T follicular helper cell (primary cell): Measurements from ENCODE around the gene FER.
"Not testable (repeated sequence)": the region's sequence is repeated elsewhere in the genome, so short reads cannot be mapped to it uniquely, and the experiment has no call there.

Source experiments
- DNase-seq: peaks from one replicate; pipeline ENCODE4 v3.0.0-alpha.2; 2020; ENCODE audit warnings: low read depth

FER gene

GRCh38 chr5:108798513-108799265 is 51.0 kb downstream of the FER start:
- DNase-seq, result no peak

DNA sequence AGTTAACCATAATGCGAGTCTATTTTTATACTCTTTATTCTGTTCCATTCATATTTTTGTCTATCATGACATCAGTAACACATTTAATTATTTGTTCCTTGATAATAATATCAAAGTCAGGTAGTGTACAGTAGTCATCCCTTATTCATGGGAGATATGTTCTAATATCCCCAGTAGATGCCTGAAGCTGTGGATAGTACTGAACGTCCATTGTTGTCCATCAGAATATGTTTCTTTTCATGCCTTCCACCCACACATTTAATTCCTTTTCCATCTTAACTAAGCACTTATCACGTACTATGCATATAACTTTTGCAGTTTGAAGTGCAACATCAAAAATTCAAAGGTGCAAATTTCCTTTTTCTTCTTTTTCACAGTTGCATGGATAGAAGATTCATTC is 53.6 kb downstream of the FER start:
- no peak for DNase-seq

- DNase-seq, result no peak
These were observed 54.1 kb downstream of the FER start for GRCh38 chr5:108801776-108802175.

GRCh38 chr5:108810717-108811116 is 63.0 kb downstream of the FER start:
- DNase-seq, result no peak

DNA sequence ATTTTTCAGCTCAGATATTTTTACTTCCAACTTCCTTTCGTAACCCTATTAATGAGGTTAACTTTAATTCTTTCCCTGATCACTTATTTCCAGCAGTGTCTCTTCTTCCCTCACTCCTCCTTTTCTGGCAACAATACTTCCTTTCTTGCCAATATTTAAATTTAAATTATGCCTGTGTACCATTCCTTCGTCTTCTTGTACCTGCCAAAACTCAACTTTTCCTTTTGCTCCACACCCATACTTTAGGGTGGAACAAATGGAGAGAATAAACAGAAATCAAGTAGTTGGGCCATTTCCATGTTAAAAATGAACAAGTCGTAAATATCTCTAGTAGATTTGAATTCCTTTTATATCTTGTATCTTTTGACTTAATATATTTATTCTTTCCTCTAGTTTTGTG is 66.0 kb downstream of the FER start:
- DNase-seq, result no peak

DNA sequence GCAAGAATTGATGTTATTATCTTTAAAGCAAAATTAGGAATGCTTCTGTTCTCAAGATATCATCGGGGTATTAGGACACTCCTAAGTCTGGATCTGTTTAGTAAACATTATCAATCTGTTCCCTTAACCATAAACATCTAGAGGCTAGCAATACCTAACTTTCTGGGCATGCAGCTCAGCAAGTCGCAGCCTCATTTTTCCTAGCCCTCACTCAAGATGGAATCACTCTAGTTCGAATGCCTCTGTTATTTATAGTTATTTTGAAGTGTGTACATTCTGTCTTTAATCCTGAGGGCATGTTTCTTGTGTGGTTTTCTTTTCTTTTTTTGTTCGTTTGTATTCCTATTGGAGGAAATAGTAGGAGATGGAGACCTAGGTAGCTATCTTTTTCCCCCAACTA is 66.9 kb downstream of the FER start:
- no peak for DNase-seq

DNA sequence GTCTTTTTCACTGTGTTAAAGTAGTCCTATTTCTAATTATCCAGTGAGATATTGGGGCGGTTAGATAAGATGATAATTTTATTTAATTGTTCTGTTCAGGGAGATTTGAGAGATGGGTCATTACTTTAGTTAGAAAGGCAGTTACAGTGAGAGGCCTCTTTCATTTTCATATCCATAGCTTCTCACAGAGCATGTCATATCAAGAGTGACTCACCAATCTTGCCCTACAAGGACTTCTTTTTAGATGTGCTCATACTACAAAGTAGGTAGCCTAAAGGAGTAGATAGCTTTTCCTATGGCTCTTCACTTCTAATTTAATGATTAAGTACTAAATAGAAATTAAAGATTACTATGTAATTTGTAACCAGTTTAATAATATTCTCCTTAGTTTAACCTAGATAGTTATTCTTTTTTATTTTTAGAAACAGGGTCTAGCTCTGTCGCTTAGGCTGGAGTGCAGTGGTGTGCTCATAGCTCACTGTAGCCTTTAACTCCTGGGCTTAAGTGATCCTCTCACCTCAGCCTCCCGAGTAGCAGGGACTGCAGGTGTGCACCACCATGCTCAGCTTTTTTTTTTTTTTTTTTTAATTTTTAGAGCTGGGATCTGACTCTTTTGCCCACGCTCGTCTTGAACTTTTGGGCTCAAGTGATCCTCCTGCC is 71.0 kb downstream of the FER start:
- DNase-seq, result no peak

DNA sequence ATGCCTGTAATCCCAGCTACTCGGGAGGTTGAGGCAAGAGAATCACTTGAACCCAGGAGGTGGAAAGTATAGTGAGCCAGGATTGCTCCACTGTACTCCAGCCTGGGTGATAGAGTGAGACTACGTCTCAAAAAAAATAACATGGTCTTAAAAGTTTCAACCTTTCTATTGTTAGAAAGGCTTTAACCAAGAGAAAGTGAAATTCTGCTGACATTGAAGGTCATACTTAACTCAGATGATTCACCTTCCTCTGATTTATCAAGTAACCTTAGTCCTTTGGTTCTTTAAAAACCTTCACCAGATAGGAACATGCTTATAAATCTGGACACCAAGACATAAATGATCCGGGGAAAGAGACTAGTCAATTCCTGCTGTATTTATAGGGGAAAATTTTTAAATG is 73.3 kb downstream of the FER start:
- no peak for DNase-seq

- DNase-seq, result no peak
These were observed 74.7 kb downstream of the FER start for GRCh38 chr5:108822211-108822947.

DNA sequence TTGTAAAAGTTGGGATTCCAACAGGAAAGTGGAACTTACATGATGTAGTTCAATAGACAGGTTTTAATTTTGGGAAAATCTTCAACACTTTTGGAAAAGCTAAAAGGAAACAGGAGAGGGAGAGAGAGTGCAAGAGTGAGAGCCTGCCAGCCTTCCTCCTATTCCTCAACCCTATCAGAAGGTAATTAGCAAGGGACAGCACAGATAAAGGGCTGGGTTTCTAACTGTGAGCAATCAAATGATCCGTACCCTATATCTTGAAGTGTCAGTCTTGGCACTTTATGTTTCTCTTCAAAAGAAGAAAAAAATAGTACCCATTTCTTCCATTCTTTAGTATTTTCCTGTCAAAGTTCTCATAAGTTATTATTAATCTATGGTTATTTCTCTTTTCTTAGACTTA is 79.4 kb downstream of the FER start:
- DNase-seq, result no peak

DNA sequence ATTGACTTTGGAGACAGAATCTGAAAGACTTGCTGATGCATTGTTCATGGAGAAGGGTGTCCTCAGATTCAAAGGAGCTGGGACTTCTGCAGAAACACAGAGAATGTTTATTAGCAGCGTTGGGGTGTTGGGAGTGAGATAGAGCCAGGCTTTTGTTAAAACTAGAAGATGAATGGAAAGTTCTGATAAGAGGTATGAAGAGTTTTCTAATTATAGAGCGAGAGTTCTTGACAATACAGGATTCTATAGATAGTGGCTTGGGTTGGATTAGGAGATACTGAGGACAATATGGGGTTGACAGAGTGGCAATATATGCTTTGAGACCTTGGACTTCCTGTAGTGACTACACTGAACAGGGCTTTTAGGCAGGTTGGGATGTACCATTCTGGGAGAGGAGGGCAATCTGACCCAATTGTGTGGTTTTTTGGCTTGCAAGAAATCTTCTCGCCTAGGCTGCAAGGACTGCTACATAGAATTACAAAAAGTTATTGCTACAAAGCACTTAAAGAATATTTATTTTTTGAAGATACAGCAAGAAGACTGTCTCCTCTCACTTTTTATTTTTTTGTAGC is 83.1 kb downstream of the FER start:
- no peak for DNase-seq

DNA sequence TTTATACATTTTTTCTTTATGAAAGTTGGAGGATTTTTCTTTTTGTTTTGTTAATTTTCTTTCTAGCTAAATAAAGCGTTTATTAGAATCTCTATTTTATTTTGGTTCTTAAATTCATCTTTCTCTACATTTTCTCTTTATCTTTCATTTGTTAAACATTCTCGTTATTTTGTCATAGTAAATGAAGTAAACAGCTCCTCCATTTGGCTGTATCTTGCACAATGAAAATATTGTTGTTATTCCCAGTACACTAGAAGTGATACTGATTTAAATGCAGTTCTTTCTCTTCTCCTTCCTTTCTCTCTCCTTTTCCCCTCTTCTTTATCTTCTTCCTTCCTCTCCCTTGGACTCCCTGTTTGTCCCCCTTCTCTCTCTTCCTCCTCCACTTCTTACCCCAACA is 88.8 kb downstream of the FER start:
- no peak for DNase-seq

GRCh38 chr5:108842260-108842941 is 94.7 kb downstream of the FER start:
- DNase-seq, result not testable (repeated sequence)

DNA sequence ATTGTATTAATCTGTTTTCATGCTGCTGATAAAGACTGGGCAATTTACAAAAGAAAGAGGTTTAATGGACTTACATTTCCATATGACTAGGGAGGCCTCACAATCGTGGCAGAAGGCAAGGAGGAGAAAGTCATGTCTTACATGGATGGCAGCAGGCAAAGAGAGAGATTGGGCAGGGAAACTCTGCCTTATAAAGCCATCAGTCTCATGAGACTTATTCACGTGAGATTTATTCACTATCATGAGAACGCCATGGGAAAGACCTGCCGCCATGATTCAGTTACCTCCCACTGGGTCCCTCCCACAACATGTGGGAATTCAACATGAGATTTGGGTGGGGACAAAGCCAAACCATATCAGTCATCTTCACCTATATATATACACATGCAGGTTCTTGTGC is 103.4 kb downstream of the FER start:
- DNase-seq, result not testable (repeated sequence)

DNA sequence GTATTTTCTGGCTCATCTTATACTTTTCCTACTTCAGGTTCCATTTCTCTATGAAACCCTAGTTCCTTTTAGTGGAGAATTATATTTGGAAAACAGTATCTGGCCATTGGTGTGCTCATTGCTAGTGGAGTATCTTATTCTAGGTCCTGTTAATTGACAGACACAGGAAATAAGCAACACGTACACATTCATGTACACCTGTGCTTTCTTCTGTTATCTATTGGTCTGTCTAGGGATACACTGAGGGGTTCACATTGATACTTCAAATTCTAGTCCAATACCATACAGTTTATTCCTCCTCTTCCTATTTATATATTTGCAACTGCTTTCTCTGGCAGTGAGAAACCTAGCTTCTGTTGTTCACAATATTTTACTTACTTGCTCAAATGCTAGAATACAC is 110.2 kb downstream of the FER start:
- no peak for DNase-seq

GRCh38 chr5:108858959-108859358 is 111.3 kb downstream of the FER start:
- no peak for DNase-seq

DNA sequence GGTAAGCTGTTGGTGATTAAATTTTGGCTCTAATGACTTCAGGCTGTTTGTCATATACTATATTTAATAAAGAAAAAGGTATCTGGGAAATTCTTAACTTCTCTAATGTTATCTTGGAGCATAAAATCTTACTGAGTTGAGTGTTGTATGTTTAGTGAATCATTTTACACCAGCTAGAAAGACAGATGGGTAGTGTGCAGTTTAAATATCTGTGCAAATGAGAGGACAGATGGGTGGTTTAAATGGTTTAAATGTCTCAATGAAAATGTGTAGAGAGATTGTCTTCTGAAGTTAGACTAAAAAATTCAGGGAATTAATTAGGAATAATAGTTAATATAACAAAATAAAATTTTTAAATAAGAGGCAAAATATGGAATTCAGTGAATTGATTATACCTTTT is 114.5 kb downstream of the FER start:
- no peak for DNase-seq

DNA sequence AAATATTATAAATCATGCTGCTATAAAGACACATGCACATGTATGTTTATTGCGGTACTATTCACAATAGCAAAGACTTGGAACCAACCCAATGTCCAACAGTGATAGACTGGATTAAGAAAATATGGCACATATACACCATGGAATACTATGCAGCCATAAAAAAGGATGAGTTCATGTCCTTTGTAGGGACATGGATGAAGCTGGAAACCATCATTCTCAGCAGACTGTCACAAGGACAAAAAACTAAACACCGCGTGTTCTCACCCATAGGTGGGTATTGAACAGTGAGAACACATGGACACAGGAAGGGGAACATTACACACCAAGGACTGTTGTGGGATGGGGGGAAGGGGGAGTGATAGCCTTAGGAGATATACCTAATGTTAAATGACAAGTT is 118.4 kb downstream of the FER start:
- not testable (repeated sequence) for DNase-seq

- no peak for DNase-seq
These were observed 120.0 kb downstream of the FER start for GRCh38 chr5:108867656-108868055.

- DNase-seq, result no peak
These were observed 121.4 kb downstream of the FER start for GRCh38 chr5:108869066-108869465.

DNA sequence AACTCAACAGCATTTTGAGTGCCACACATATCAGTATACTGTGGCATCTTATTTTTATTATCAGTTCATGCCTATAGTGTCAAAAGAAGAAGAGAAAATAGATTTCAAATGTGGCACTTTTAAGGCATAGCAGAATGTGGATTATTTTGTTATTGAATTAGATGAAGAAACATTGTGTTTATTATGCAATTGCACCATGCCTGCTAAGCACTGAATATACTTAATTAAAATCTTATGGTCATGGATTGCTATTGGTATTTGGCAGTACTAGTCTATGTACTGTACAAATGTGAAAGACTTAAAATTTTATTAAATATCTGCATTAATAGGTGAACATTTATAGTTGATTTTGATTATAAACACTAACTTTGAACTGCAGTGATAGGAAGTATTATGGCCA is 128.8 kb downstream of the FER start:
- no peak for DNase-seq

- DNase-seq, result no peak
These were observed 131.1 kb downstream of the FER start for GRCh38 chr5:108878756-108879155.
